Calu3 (cell line): ENCODE data around the gene TFB1M. TPM values are rescaled to one million over a fixed set of nuclear protein-coding genes. Genes with fewer than 3 reads are reported as not detected.

Experiments used
- BruUV-seq: library from RNA; stranded (reverse); fragments of 400-500 nt; replicated peaks from 2 replicates; lab custom pipeline; 2021; lab: Mats Ljungman, UMichigan
- CTCF ChIA-PET: fragments of 300-600 bp; sonication (Branson Sonifier 250); formaldehyde crosslinking; loops from one replicate; lab custom pipeline; 2022; ENCODE audit warnings: antibody characterized with exemption; lab: Charles Lee
- DNase-seq: peaks from one replicate; pipeline ENCODE4 v3.0.0; 2022
- H3K27ac Mint-ChIP-seq: one replicate; pipeline ENCODE4 v1.8.0; 2022; ENCODE audit warnings: mixed read lengths; ENCODE audit not compliant: unreplicated experiment
- H3K27me3 Mint-ChIP-seq: one replicate; pipeline ENCODE4 v1.8.0; 2022; ENCODE audit warnings: mixed read lengths; ENCODE audit not compliant: unreplicated experiment
- H3K36me3 Mint-ChIP-seq: one replicate; pipeline ENCODE4 v1.8.0; 2022; ENCODE audit warnings: mild to moderate bottlenecking, moderate library complexity, mixed read lengths; ENCODE audit not compliant: insufficient read depth, unreplicated experiment
- H3K4me1 Mint-ChIP-seq: one replicate; pipeline ENCODE4 v1.8.0; 2022; ENCODE audit warnings: mild to moderate bottlenecking, low read depth, mixed read lengths; ENCODE audit not compliant: unreplicated experiment
- H3K4me3 Mint-ChIP-seq: one replicate; pipeline ENCODE4 v1.8.0; 2022; ENCODE audit warnings: mild to moderate bottlenecking, low read depth, moderate library complexity, mixed read lengths; ENCODE audit not compliant: unreplicated experiment
- H3K9me3 Mint-ChIP-seq: one replicate; pipeline ENCODE4 v1.8.0; 2022; ENCODE audit warnings: low read depth, mixed read lengths; ENCODE audit not compliant: unreplicated experiment
- intact Hi-C: fragments of 100-400 bp; cut with micrococcal nuclease; formaldehyde crosslinking; loops from one replicate; pipeline ENCODE4 v1.10.0; 2022; ENCODE audit not compliant: unreplicated experiment
- total RNA-seq: library from RNA; stranded (reverse); gene quantifications from 2 replicates; pipeline ENCODE4 v1.2.3, GENCODE V29; 2022
- TF ChIP-seq, protein P1 (sequence below): fragments of 200-600 bp; IDR thresholded peaks from one replicate; pipeline ENCODE4 v1.8.0; 2022; ENCODE audit warnings: antibody characterized with exemption; ENCODE audit not compliant: unreplicated experiment

Gene TFB1M
- total RNA-seq, 1 experiment from 2014 or later: 27.4 TPM

- intact Hi-C loops: no loop called here
- no TSS peak for BruUV-seq
- CTCF ChIA-PET: no interaction called here
These were observed 51.6 kb downstream of the TFB1M start for GRCh38 chr6:155262655-155263054.

DNA sequence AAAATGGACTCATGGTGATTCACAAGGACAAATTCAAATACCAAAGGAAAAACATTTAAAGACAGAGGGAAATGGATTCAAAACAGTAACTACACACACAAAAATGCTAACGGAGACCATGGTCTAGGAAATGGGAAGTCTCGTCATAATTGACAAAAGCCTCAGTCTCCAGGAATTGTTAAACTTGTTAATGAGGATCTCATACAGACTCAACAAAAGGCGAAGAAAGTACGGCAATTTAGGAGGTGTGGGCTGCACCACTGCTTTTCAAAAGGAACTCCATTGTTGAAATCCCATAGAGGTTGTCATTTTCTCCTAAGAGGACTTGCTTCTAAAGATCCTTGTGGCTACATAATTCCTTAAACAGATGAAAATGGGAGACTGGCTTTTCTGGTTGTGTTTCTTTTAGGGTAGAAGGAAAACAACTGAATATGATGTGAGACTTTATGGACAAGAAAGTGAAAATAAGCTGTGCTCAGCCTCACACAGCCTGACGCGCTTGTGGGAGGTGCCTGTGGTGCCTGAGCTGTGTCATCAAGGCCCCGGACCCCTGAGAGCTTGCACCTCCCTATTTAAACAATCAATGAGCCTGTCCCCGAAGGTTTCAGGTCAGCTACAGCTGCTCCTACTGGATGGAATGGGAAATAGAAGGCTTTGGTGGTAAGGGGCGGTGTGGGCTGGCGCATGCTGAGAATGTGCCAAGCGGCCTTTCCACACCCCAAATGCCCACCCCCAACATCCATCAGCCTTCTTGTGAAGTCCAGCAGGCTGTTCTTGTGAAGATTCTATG, 53.0 kb downstream of the TFB1M start:
- H3K36me3 Mint-ChIP-seq: peaks cover 11% of the 10 kb centered on the region
- intact Hi-C loops: no loop called here
- no peaks in the 10 kb centered on the region for H3K9me3 Mint-ChIP-seq
- no peak overlapping the region for H3K27ac Mint-ChIP-seq
- CTCF ChIA-PET: no interaction called here
- TF ChIP-seq, protein P1, sequence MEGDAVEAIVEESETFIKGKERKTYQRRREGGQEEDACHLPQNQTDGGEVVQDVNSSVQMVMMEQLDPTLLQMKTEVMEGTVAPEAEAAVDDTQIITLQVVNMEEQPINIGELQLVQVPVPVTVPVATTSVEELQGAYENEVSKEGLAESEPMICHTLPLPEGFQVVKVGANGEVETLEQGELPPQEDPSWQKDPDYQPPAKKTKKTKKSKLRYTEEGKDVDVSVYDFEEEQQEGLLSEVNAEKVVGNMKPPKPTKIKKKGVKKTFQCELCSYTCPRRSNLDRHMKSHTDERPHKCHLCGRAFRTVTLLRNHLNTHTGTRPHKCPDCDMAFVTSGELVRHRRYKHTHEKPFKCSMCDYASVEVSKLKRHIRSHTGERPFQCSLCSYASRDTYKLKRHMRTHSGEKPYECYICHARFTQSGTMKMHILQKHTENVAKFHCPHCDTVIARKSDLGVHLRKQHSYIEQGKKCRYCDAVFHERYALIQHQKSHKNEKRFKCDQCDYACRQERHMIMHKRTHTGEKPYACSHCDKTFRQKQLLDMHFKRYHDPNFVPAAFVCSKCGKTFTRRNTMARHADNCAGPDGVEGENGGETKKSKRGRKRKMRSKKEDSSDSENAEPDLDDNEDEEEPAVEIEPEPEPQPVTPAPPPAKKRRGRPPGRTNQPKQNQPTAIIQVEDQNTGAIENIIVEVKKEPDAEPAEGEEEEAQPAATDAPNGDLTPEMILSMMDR: no peak
- no peak overlapping the region for H3K4me3 Mint-ChIP-seq
- no TSS peak for BruUV-seq
- no peaks in the 10 kb centered on the region for H3K4me1 Mint-ChIP-seq
- DNase-seq: no peak
- no peaks in the 10 kb centered on the region for H3K27me3 Mint-ChIP-seq

More at GRCh38 chr6:155262655-155263054, 51.6 kb downstream of the TFB1M start:
- H3K27me3 Mint-ChIP-seq: no peaks in the 10 kb centered on the region
- peaks cover 3% of the 10 kb centered on the region for H3K36me3 Mint-ChIP-seq
- no peaks in the 10 kb centered on the region for H3K4me1 Mint-ChIP-seq
- TF ChIP-seq, protein P1: no peak
- no peak overlapping the region for H3K27ac Mint-ChIP-seq
- H3K4me3 Mint-ChIP-seq: no peak overlapping the region
- no peak for DNase-seq
- H3K9me3 Mint-ChIP-seq: no peaks in the 10 kb centered on the region

DNA sequence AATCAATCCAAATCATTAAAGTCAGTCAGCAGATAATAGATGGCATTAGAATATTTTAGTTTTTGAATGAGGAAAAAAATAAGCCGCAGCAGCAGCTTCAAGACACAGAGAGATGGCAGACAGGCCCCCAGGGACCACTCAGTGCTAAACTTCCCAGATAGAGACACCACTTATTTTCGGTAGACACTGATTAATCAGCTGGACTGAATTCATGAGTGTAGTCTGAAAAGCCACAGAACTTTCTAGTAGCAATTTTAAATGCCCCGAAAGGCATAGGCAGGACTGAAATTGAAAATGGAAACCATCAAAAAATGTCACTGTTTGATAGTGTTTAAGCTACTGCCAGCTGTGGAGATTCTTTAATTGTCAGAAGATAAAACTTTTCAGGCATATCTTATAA, 53.6 kb downstream of the TFB1M start:
- no peaks in the 10 kb centered on the region for H3K4me1 Mint-ChIP-seq
- H3K27me3 Mint-ChIP-seq: no peaks in the 10 kb centered on the region
- intact Hi-C loops: no loop called here
- CTCF ChIA-PET: no interaction called here
- no peaks in the 10 kb centered on the region for H3K9me3 Mint-ChIP-seq
- no peak for DNase-seq
- TF ChIP-seq, protein P1: no peak
- no peak overlapping the region for H3K27ac Mint-ChIP-seq
- no peak overlapping the region for H3K4me3 Mint-ChIP-seq
- BruUV-seq: no TSS peak
- H3K36me3 Mint-ChIP-seq: peaks cover 15% of the 10 kb centered on the region

- Mint-ChIP-seq H3K9me3 (no peaks in the 10 kb centered on the region), H3K36me3 (peaks cover 20% of the 10 kb centered on the region), H3K4me3 (no peak overlapping the region), H3K4me1 (no peaks in the 10 kb centered on the region), H3K27me3 (no peaks in the 10 kb centered on the region), H3K27ac (no peak overlapping the region)
- BruUV-seq: no TSS peak
- intact Hi-C loops: no loop called here
- CTCF ChIA-PET: no interaction called here
- no peak for DNase-seq
- TF ChIP-seq, protein P1: no peak
These were observed 54.4 kb downstream of the TFB1M start for GRCh38 chr6:155259897-155260296.
